HG03571 (cell line): ENCODE measurements around the gene NME2.
"Not testable (repeated sequence)": the region's sequence is repeated elsewhere in the genome, so short reads cannot be mapped to it uniquely, and the experiment has no call there.

Experiments used
- ATAC-seq: cut with Tn5 transposase; IDR thresholded peaks from one replicate; pipeline ENCODE4 v1.9.1; 2021; ENCODE audit not compliant: unreplicated experiment

NME2 gene

GRCh38 chr17:51166198-51166986, at the start of gene NME2:
Gene NME2, plus strand, starts transcription at chr17:51166411. Its CDS starts 420 bp downstream, at chr17:51166831.
- peak; percentile 79 for ATAC-seq

DNA sequence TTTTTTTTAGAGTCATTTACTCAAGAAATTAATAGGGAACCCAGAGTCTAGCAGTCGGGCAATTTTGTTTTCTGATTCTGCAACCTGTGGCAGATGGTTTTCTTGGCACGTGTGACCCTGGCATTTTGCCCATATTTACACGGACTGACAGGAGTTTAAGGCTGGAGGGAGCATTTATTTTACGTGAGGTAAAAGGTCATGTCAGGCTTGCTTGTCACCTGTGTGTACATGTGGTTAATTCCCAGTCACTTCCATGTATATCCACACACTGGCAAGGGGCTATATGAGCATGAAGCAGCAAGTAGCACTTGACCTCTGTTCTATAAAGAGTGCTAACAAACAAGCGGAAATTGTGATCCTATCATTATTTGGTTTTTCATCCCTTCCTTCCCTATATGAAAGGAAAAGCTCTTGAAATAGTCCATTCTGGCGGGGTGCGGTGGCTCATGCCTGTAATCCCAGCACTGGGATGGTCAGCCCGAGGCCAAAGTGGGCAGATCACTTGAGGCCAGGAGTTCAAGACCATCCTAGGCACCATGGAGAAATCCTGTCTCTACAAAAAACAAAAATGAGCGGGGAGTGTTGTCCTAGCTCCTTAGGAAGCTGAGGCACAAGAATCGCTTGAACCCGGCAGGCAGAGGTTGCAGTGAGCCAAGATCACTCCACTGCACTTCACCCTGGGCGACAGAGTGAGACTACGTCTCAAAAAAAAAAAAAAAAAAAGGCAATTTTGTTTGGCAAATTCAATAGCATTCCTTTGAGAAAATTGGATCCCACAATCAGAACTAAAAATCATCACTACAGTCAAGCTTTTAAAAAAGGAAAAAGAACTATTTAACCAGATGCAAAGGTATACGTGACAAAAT, 47.6 kb upstream of the NME2 start:
- no peak for ATAC-seq

GRCh38 chr17:51119415-51120356, 46.5 kb upstream of the NME2 start:
- ATAC-seq, result peak; percentile 28

DNA sequence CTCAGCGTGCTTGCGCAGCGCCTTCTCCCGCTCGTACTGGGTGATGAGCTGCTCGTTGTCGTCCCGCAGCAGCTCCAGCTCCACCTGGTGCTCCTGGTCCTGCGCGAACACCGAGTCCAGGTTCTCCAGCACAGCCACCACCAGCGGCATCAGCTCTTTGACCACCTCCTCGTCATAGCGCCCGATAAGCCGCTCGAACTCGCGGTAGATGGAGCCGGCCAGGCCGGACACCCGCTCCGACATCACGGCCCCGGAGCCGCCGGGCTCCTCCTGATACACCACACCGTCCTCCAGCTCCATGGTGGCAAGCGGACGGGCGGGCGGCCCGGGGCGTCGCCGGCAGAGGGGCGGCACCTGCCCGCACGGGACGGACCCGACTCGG, 45.9 kb upstream of the NME2 start:
- peak; percentile 29 for ATAC-seq

- ATAC-seq, result peak; percentile 70
These were observed 45.2 kb upstream of the NME2 start, which contains the start of gene SPAG9 for GRCh38 chr17:51120739-51121619. Gene SPAG9, minus strand, starts transcription at chr17:51120868. Its CDS starts 212 bp downstream, at chr17:51120656.

DNA sequence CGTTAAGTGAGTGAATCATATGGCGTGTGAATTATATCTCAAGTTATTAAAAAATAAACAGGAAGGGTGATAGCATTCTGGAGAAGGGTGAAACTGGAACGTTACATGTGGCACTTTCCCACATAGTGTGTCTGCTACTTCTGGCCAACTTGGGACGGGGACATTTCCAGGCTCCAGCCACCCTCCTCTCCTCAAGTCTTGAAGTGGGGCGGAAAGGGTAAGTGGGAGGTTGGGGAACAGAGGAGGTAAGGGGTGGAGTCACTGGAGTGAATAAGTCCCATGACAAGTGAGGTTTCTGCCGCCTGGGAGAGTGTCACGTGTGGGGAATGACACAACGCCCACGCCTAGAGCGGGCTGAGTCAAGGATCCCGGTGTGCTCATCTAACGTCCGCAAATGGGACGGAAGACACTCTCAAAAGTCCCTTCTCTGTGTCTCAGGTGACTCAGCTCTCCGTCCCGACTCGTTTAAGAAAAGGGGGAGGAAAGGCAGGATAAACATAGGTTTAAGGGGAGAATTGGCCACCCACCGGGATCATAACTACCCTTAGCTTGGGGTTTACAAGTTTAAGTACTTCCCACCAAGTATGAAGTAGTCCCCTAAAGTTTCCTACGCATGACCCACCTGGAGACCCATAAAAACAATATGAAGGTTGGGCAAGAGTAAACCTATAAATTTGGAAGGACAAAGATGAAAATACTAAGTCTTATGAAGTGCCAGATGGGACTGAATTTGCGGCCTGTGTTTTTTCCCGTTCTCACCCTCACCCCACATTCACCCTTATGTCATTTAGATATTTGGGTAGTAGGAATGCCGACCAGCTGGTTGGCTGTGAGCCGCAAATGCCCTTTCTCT, 44.4 kb upstream of the NME2 start:
- ATAC-seq, result no peak

- ATAC-seq, result not testable (repeated sequence)
These were observed 43.6 kb upstream of the NME2 start for GRCh38 chr17:51122473-51123115.

DNA sequence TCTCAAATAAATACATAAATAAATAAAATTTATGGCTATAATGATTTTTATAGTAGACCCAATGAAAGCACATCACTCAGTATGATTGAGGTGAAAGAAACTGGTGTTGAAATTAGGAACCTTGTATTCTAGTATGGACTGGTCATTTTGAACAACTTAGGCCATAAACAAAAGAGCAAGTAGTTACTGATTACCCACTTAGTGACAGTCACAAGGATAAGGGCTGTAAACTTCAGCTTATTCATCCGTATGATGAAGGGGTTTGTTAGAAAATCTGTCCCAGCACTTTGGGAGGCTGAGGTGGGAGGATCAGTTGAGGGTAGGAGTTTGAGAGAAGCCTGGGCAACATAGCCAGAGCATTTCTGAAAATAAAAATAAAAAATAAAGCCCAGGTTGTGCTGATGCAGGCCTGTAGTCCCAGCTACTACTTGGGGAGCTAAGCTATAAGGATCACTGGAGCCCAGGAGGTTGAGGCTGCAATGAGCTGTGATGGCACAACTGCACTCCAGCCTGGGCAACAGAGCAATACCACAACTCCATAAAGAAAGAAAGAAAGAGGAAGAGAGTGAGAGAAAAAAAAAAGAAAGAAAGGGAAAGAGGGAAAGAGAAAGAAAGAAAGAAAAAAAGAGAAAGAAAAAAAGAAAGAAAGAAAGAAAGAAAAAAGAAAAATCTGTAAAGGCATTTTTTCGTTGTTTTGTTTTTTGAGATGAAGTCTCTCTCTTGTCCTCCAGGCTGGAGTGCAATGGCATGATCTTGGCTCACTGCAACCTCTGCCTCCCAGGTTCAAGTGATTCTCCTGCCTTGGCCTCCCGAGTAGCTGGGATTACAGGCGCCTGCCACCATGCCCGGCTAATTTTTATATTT, 41.3 kb upstream of the NME2 start:
- ATAC-seq, result no peak

DNA sequence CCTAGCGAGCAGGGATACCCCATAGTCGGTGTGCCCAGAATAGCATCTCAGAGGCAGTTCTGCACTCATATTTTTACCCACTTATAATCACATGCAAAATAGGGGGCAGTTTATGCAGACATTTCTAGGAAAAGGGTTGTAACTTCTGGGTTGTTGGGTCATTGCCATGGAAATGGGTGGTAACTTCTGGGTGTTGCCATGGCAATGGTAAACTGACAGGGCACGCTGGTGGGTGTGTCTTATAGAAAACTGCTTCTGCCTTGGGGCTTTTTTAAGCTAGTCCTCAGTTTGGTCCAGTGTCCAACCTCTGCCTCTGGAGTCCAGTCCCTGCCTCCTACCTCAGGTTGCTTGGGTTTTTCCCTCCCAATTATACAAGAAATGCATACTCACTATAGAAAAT, 38.1 kb upstream of the NME2 start:
- ATAC-seq, result no peak

- ATAC-seq, result no peak
These were observed 33.3 kb upstream of the NME2 start for GRCh38 chr17:51132964-51133319.

GRCh38 chr17:51133365-51133764, 32.8 kb upstream of the NME2 start:
- ATAC-seq, result no peak

DNA sequence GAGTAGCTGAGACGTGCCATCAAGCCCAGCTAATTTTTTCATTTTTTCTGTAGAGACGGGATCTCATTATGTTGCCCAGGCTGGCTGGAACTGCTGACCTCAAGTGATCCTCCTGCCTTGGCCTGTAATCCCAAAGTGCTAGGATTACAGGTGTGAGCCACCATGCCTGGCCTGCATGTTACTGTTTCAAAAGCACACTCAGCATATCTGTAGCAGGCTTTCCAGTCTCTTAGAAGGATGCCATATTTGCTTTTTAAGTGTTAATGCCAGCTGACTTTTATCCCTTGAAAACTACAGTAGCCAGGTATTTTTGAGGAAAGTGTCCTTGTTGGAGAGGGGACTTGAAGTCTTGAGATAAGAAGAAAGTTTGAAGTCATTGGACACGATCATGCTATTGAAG, 30.3 kb upstream of the NME2 start:
- ATAC-seq, result no peak

DNA sequence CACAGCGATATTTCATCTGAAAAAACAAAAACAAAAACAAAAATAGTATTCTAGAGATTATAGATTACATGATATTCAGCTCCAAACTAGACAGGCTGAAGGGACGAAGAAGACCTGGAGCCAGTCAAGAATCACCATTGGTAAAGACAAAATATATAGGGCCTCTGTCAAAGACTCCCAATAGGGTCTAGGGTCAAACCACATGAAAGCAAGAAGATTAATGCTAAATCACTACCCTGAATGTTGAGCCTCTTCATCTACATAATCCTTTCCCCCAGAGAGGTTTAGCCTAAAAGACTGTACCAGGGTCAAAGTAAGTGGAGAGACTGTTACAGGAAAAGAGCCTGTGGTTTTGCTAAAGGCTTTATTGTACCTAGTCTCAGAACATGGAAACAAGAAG, 23.6 kb upstream of the NME2 start:
- ATAC-seq, result no peak

DNA sequence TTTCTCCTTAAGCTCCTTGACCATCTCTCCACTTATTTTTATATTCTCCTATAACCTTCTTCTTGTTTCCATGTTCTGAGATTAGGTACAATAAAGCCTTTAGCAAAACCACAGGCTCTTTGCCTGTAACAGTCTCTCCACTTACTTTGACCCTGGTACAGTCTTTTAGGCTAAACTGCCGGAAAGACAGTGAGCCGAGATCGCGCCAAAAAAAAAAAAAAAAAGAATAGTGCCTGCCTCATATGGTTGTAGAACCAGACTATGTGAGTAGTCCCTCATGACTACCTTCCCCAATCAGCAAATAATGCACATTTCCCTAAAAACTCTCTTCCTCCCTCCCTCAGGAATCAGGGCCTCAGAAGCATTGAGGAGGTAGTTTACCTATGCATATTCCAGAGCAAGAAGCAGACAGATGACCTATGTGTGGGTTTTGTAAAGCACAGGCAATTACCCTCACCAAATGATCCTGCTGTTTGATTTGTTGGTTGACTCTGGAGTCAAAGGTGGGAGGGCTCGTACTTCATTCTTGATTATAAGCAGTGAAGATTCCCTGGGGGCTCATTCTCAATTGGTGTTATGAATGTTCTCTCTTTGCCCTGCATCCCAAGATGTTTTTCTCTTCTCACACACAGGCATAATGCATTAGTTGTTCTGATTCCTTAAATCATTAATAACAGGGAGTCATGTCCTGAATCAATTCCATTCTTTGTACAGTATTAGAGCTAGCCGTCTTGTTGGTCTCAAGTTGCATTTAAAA, 21.8 kb upstream of the NME2 start:
- no peak for ATAC-seq

DNA sequence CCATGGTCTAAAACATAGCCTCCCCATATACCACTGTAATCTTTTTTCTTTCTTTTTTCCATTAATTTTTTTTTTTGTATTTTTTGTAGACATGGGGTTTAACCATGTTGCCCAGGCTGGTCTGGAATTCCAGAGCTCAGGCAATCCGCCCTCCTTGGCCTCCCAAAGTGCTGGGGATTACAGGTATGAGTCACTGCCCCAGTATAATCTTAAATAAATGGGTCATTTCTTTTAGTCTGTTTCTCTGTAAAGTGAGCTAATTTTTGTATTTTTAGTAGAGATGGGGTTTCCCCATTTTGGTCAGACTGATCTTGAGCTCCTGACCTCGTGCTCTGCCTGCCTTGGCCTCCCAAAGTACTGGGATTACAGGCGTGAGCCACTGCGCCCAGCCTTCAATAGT, 18.6 kb upstream of the NME2 start:
- no peak for ATAC-seq

DNA sequence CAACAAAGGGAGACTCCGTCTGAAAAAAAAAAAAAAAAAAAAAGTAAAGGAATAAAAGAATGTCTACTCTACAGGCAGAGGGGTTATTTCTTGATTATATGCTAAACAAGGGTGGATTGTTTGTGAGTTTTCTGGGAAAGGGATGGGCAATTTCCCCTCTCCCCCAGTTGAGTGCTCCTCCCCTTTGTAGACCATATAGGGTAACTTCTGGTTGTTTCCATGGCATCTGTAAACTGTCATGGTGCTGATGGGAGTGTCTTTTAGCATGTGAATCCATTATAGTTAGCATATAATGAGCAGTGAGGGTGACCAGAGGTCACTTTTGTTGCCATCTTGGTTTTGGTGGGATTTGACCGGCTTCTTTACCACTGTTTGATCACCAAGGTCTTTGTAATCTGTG, 17.0 kb upstream of the NME2 start:
- no peak for ATAC-seq

DNA sequence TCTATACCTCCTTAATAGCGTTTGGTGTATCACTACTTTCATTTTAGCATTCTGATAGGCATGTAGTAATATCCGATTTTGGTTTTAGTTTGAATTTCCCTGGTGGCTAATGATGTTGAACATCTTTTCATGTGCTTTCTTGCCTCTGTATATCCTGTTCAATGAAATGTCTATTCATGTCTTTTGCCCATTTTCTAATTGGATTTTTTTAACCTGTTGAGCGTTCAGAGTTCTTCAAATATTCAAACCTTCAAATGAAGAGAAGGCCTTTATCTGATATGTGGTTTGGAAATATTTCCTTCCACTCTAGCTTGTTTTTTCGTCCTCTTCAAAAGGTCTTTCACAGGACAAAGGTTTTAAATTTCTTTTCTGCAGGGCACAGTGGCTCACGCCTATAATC, 15.3 kb upstream of the NME2 start:
- no peak for ATAC-seq
